Osteoblast (primary cell): ENCODE data around the gene PTP4A2. TPM values are rescaled to one million over a fixed set of nuclear protein-coding genes. Genes with fewer than 3 reads are reported as not detected.

Experiments used
- DNase-seq: peaks from one replicate; pipeline ENCODE4 v3.0.0; 2011; ENCODE audit warnings: low spot score, mixed read lengths; ENCODE audit not compliant: insufficient read length; ENCODE audit errors: missing footprints
- H2AFZ ChIP-seq: 2 replicates; pipeline ENCODE4 v1.6.0; 2011; ENCODE audit warnings: mild to moderate bottlenecking, low read length
- H3K27ac ChIP-seq: 2 replicates; pipeline ENCODE4 v1.5.1; 2011; ENCODE audit warnings: mild to moderate bottlenecking, low read depth, low read length, moderate library complexity
- H3K27me3 ChIP-seq: 2 replicates; pipeline ENCODE4 v1.6.0; 2012; ENCODE audit warnings: mild to moderate bottlenecking, control low read depth, inconsistent platforms, low read length, moderate library complexity; ENCODE audit not compliant: insufficient read depth
- H3K36me3 ChIP-seq: 2 replicates; pipeline ENCODE4 v1.5.1; 2011; ENCODE audit warnings: mild to moderate bottlenecking, low read length, control low read depth, moderate library complexity; ENCODE audit not compliant: insufficient read depth
- H3K4me1 ChIP-seq: 2 replicates; pipeline ENCODE4 v1.5.1; 2011; ENCODE audit warnings: mild to moderate bottlenecking, low read length, control low read depth, moderate library complexity; ENCODE audit not compliant: insufficient read depth
- H3K4me2 ChIP-seq: 2 replicates; pipeline ENCODE4 v1.6.0; 2011; ENCODE audit warnings: mild to moderate bottlenecking, low read length; ENCODE audit not compliant: insufficient read depth
- H3K4me3 ChIP-seq: fragments of 200-600 bp; sonication (generic); 3 replicates; pipeline ENCODE4 v1.5.1; 2012; ENCODE audit warnings: mild to moderate bottlenecking, low read length, inconsistent platforms; ENCODE audit not compliant: insufficient read depth
- H3K79me2 ChIP-seq: 2 replicates; pipeline ENCODE4 v1.6.0; 2012; ENCODE audit warnings: mild to moderate bottlenecking, low read length, control low read depth, inconsistent platforms; ENCODE audit not compliant: insufficient read depth
- H3K9me3 ChIP-seq: 2 replicates; pipeline ENCODE4 v1.5.1; 2011; ENCODE audit warnings: low read depth, low read length, control low read depth
- H4K20me1 ChIP-seq: 2 replicates; pipeline ENCODE4 v1.6.0; 2012; ENCODE audit warnings: mild to moderate bottlenecking, low read length, control low read depth; ENCODE audit not compliant: insufficient read depth
- total RNA-seq: library from RNA; depleted of rRNA; stranded (reverse); fragments of >200 nt; gene quantifications from 2 replicates; pipeline ENCODE4 v1.2.3, GENCODE V29; 2012
- TF ChIP-seq, protein P1 (sequence below): IDR thresholded peaks from 2 replicates; pipeline ENCODE4 v1.5.1; 2011; ENCODE audit warnings: mild to moderate bottlenecking, low read depth, low read length, moderate library complexity; ENCODE audit errors: extremely low read depth

PTP4A2 gene
- total RNA-seq, 1 donor, result 539 TPM

DNA sequence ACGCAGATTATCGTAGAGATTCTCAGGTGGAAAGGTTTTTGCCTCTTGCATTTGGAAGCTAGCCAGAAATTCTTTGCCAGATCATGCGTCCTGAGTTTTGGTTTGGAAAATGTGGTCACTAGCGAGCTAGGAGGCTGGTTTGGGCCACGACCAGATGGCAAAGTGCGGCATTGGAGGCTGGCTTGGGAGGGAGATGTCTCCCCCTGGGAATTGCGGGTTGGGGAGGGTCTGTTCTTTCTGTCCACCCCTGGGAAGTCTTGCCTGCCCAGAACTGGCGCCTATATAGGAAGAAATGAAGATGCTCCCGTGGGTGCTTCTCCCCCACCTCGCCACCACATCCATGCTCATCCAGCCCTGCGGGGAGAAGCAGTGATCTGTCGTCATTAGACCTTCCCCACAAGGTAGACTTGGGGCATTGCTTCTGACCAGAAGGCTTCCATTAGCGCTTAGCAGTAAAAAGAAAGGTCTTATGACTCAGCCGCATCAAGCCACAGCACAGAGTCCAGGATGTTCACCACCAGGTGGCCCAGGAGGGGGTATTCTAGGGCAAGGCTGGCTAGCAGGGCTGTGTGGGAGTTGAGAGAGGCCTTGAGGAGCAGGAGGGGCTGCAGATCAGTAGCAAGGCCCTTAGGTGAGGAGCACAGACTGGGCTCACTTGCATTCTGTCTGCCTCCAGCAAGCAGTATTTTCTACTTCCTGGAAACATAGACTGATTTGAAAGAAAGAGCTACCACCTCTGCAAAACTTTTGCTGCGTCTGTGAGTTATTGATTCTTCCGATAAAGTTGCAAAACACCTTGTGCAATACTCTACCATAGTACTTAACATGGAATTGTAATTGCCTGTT is 1.5 kb upstream of the PTP4A2 start:
- Histone ChIP-seq H4K20me1 (peaks cover 27% of the 10 kb centered on the region), H2AFZ (peak overlapping the region; percentile 34), H3K27me3 (no peaks in the 10 kb centered on the region), H3K36me3 (no peaks in the 10 kb centered on the region), H3K4me1 (peaks cover 53% of the 10 kb centered on the region), H3K27ac (peak overlapping the region; percentile 82), H3K4me3 (no peak overlapping the region), H3K79me2 (peaks cover 34% of the 10 kb centered on the region), H3K9me3 (no peaks in the 10 kb centered on the region), H3K4me2 (peak overlapping the region; percentile 17)
- TF ChIP-seq, protein P1, sequence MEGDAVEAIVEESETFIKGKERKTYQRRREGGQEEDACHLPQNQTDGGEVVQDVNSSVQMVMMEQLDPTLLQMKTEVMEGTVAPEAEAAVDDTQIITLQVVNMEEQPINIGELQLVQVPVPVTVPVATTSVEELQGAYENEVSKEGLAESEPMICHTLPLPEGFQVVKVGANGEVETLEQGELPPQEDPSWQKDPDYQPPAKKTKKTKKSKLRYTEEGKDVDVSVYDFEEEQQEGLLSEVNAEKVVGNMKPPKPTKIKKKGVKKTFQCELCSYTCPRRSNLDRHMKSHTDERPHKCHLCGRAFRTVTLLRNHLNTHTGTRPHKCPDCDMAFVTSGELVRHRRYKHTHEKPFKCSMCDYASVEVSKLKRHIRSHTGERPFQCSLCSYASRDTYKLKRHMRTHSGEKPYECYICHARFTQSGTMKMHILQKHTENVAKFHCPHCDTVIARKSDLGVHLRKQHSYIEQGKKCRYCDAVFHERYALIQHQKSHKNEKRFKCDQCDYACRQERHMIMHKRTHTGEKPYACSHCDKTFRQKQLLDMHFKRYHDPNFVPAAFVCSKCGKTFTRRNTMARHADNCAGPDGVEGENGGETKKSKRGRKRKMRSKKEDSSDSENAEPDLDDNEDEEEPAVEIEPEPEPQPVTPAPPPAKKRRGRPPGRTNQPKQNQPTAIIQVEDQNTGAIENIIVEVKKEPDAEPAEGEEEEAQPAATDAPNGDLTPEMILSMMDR, result peak; percentile 59
- DNase-seq, result peak; percentile 96

DNA sequence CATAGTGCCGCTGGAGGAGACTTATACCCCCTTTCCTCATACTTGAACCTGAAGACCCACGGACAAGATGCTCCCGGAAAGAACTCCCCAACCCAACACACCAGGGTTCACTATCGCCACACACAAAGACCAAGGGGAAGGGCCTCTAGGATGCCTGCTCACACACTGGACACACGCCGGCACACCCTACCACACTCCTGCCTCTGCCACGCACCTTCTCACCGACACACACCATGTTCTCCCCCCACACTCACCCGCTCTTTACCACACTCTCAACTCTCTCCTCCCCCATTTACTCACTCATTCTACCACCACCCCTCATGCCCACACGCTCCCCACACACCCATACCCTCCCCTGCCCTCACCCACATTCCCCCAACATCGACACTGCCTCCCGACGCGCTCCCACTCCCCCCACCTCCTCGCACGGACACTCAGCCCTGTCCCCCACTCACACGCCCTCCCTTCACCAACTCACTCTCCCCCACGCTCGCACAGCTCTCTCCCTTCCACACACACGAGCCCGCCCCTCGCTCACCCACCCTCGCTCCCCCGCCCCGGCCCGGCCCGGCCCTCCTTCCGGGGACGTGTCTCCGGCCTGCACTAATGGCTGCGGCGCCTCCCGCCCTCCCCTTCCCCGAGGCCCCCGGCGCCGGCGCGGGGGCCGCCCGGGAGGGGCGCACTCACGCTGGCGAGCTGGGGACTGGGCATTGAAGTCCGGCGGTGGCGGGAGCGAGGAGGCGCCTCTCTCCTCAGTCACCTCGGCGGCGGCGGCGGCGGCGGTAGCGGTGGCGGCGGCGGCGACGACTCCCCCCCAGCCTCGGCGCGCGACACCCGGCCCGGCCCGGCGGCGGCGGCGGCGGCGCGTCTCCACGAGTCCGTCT is 626 bp downstream of the PTP4A2 start:
- Histone ChIP-seq H3K27me3 (no peaks in the 10 kb centered on the region), H2AFZ (peak overlapping the region; percentile 1), H4K20me1 (peaks cover 48% of the 10 kb centered on the region), H3K79me2 (peaks cover 55% of the 10 kb centered on the region), H3K36me3 (no peaks in the 10 kb centered on the region), H3K4me1 (peaks cover 59% of the 10 kb centered on the region), H3K27ac (peak overlapping the region; percentile 95), H3K9me3 (no peaks in the 10 kb centered on the region), H3K4me3 (peak overlapping the region; percentile 93), H3K4me2 (peak overlapping the region; percentile 94)
- TF ChIP-seq, protein P1, result no peak
- peak; percentile 95 for DNase-seq

DNA sequence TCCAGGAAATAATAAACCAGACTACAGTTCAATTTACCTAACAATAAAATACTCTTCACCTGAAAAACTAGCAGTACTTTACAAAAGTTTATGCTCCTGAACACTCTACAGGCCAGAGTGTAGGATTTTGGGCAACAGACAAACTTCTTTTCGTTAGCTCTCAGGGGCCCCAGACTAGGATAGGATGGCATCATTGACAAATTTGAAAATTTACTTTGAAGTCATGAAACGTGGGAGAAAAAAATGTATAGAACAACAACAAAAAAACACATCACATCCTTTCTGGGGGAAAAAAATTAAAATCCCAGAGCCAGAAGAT is 1.2 kb downstream of the PTP4A2 start:
- Histone ChIP-seq H4K20me1 (peaks cover 55% of the 10 kb centered on the region), H3K4me1 (peaks cover 62% of the 10 kb centered on the region), H3K4me2 (peak overlapping the region; percentile 94), H2AFZ (no peak overlapping the region), H3K36me3 (no peaks in the 10 kb centered on the region), H3K4me3 (peak overlapping the region; percentile 93), H3K9me3 (no peaks in the 10 kb centered on the region), H3K27me3 (no peaks in the 10 kb centered on the region), H3K27ac (peak overlapping the region; percentile 95), H3K79me2 (peaks cover 61% of the 10 kb centered on the region)
- DNase-seq, result peak; percentile 87
- TF ChIP-seq, protein P1, result no peak
